Heart left ventricle (tissue), 16 donors: ENCODE results near the gene SDHAF4. TPM values are rescaled to one million over a fixed set of nuclear protein-coding genes. Genes with fewer than 3 reads are reported as not detected.

Experiments used
- ATAC-seq, 4 donors: fragments of 200-7000 bp; cut with Tn5 transposase; one replicate each; pipeline ENCODE4 v1.9.1; 2020 to 2022; ENCODE audit warnings: moderate library complexity in 4 of 4, mild to moderate bottlenecking in 3 of 4, moderate number of reproducible peaks in 1 of 4
- DNase-seq, 5 donors: peaks; one replicate each; pipeline ENCODE4 v3.0.0-alpha.2; 2020
- H3K27ac ChIP-seq, 12 donors: fragments of 200-600 bp; sonication (generic) in 4 of 12; one replicate each; pipeline versions ENCODE4 v1.5.0 to v1.8.0; 2016 to 2022; ENCODE audit warnings: mild to moderate bottlenecking in 2 of 12
- H3K27me3 ChIP-seq, 9 donors: fragments of 200-600 bp; sonication (generic) in 2 of 9; one replicate each; pipeline versions ENCODE4 v1.5.1 to v1.8.0; 2016 to 2022; ENCODE audit warnings: mild to moderate bottlenecking in 3 of 9
- H3K36me3 ChIP-seq, 9 donors: fragments of 200-600 bp; sonication (generic) in 2 of 9; one replicate each; pipeline versions ENCODE4 v1.5.0 to v1.8.0; 2018 to 2022; ENCODE audit warnings: mild to moderate bottlenecking in 2 of 9
- H3K4me1 ChIP-seq, 12 donors: fragments of 200-600 bp; sonication (generic) in 4 of 12; one replicate each; pipeline versions ENCODE4 v1.5.0 to v1.8.0; 2016 to 2022; ENCODE audit warnings: mild to moderate bottlenecking in 3 of 12
- H3K4me3 ChIP-seq, 12 donors: fragments of 200-600 bp; sonication (generic) in 4 of 12; one replicate each; pipeline versions ENCODE4 v1.5.0 to v1.8.0; 2017 to 2022; ENCODE audit warnings: mild to moderate bottlenecking in 9 of 12, moderate library complexity in 4 of 12
- H3K9me3 ChIP-seq, 12 donors: fragments of 200-600 bp; sonication (generic) in 4 of 12; one replicate each; pipeline versions ENCODE4 v1.5.0 to v1.8.0; 2016 to 2022; ENCODE audit warnings: mild to moderate bottlenecking in 1 of 12
- POLR2A ChIP-seq, 2 donors: fragments of 450-650 bp; IDR thresholded peaks; one replicate each; pipeline ENCODE4 v1.6.1; 2017; ENCODE audit warnings: antibody characterized with exemption in 2 of 2, mild to moderate bottlenecking in 2 of 2, moderate library complexity in 2 of 2
- WGBS, 4 donors: extraction: QIAGEN DNeasy Blood & Tissue Kit in 2 of 4; methylation state at CpG; one replicate each; pipeline versions ENCODE4 v1.1.5 to v1.1.7; 2013 to 2018; 5-methylcytosine and 5-hydroxymethylcytosine counted together
- intact Hi-C, 10 donors: fragments of 100-400 bp; cut with DNase I; formaldehyde crosslinking; loops; one replicate each; pipeline versions ENCODE4 v1.11.1 to v1.14.2; 2022
- long read RNA-seq, 3 donors: library from polyadenylated mRNA; unstranded; transcript quantifications; one replicate each; pipeline ENCODE4 v2.0.0, GENCODE V29; 2020 to 2021
- polyA plus RNA-seq, 2 donors: library from polyadenylated mRNA; stranded (reverse); fragments of 200-250 nt; gene quantifications; one replicate each; pipeline ENCODE4 v1.2.3, GENCODE V29; 2013
- total RNA-seq, 9 donors: library from RNA; depleted of rRNA in 2 of 9; stranded (reverse); fragments of >200 nt in 2 of 9; fragmentation: NEBNext Ultra II Directional in 3 of 9; extraction: Animal tissue kit (Norgen Biotek cat#: 25700) in 3 of 9; gene quantifications; one replicate each; pipeline versions ENCODE4 v1.1.0 to v1.2.4, GENCODE V29; 2016 to 2023
- TF ChIP-seq, protein P1 (sequence below), 12 donors: fragments of 200-600 bp; sonication (generic) in 4 of 12; IDR thresholded peaks; one replicate each; pipeline versions ENCODE4 v1.5.0 to v1.8.0; 2018 to 2022; ENCODE audit warnings: antibody characterized with exemption in 12 of 12, mild to moderate bottlenecking in 5 of 12
- donor health status: ischemic (EF 13 %, LVEDD 7.1; RV severe dilation, severe dysfunction).
- donor health status: healthy with polysubstance abuse.
- donor health status: DM: no; HTN: yes; CAD: no.
- donor health status: DM: no; HTN: no; CAD: no.
- donor health status: ischemic (EF 25% LVEDD 6.9; RV normal size, moderate dysfunction).
- donor health status: ischemic (EF 25% LVEDD 5.7; RV mildly dilated, moderate dysfunction).
- donor health status: healthy.
- donor health status: DM: yes; HTN: yes; CAD: no.
- donor health status: ischemic (EF 35%, LVEDD 5.7; RV mildly dilated, moderate dysfunction).
- donor health status: nonischemic (EF 11% LVEDD 7.7; RV severe dilation, severe dysfunction).
- donor health status: DM: yes; HTN: yes; CAD: no.
- donor health status: PGD.
- donor health status: ischemic (EF 29% LVEDD 5.4; RV normal size, mild dysfunction).
- donor health status: nonischemic (EF 23%, LVEDD 6.1; RV moderate dilation, normal function).

The SDHAF4 gene
- total RNA-seq (10 to 100 TPM in 8 of 9 donors, 1 to 10 TPM in 1; 8.8 to 21.3 (median 14.3) TPM), polyA plus RNA-seq (10 to 100 TPM in 1 of 2 donors, 1 to 10 TPM in 1; 7.4 to 32.5 TPM)
- long read RNA-seq, donor 1, transcript SDHAF4-201 (3 exons, 1,196 nt) = major isoform, 11 of 14 reads
- long read RNA-seq, donor 1, partial matches to known transcripts = 1 of 14 reads
- long read RNA-seq, donor 1, other reads (novel, unspliced or antisense) = 2 of 14 reads
- long read RNA-seq, donor 2, transcript SDHAF4-201 (3 exons, 1,196 nt) = major isoform, 14 of 15 reads
- long read RNA-seq, donor 2, partial matches to known transcripts = 0 of 15 reads
- long read RNA-seq, donor 2, other reads (novel, unspliced or antisense) = 1 of 15 reads
- long read RNA-seq, donor 3, transcript SDHAF4-201 (3 exons, 1,196 nt) = major isoform, 6 of 9 reads
- long read RNA-seq, donor 3, partial matches to known transcripts = 1 of 9 reads
- long read RNA-seq, donor 3, other reads (novel, unspliced or antisense) = 2 of 9 reads

DNA sequence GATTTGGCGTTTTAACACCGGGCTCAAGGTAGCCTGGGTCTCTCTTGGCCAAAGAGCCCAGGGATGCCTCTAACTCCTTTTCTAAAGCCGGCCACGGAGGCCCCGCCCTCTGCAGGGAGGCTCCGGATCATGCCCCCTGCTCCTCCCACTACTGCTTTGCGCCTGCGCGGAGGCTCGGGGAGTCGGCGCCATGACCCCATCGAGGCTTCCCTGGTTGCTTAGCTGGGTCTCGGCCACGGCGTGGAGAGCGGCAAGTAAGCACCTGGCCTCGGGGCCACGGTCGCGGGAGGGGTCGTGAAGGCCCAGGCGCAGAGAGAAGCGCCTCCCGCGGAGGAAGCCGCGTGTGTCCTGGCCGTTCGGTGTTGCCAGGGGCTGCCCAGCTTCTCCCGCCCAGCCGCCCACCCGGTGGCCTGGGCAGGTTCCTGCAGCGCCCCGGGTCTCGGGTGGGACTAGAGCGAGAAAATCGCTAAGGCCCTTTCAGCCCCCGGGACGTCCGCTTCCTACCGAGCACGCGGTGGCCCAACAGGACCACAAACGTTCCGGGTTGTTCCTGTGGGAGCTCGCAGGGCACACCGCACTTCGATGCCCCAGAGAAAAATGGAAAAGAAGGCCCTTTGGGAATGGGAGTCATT is at the start of gene SDHAF4:
Gene SDHAF4 (plus strand): TSS at position 180 of the 632 bp plus-strand sequence. CDS start 11 bp downstream, at position 191.
- WGBS, 4 donors = 0 to 1% (median 0%) methylated on average over 43 to 49 of the region's 49 CpGs
- peak within 1 kb of the TSS; percentile 53 to 96 (median 86) for H3K27ac ChIP-seq
- ATAC-seq (peak; percentile 100), DNase-seq (peak; percentile 92 to 97 (median 96))
- H3K27me3 ChIP-seq = no peaks in the 10 kb centered on the region
- TF ChIP-seq, protein P1, sequence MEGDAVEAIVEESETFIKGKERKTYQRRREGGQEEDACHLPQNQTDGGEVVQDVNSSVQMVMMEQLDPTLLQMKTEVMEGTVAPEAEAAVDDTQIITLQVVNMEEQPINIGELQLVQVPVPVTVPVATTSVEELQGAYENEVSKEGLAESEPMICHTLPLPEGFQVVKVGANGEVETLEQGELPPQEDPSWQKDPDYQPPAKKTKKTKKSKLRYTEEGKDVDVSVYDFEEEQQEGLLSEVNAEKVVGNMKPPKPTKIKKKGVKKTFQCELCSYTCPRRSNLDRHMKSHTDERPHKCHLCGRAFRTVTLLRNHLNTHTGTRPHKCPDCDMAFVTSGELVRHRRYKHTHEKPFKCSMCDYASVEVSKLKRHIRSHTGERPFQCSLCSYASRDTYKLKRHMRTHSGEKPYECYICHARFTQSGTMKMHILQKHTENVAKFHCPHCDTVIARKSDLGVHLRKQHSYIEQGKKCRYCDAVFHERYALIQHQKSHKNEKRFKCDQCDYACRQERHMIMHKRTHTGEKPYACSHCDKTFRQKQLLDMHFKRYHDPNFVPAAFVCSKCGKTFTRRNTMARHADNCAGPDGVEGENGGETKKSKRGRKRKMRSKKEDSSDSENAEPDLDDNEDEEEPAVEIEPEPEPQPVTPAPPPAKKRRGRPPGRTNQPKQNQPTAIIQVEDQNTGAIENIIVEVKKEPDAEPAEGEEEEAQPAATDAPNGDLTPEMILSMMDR (IDR thresholded peaks at IDR 0.05) = peak in 2 of 12 donors; percentile 24 to 26
- peak in 1 of 2 donors; percentile 84 for TF ChIP-seq POLR2A (IDR thresholded peaks at IDR 0.05)
- H3K4me3 ChIP-seq = peak within 1 kb of the TSS; percentile 74 to 98 (median 79)
- H3K36me3 ChIP-seq = peaks cover 0 to 6% (median 0%) of the 10 kb centered on the region in 9 donors
- H3K9me3 ChIP-seq = peaks cover 0 to 5% (median 0%) of the 10 kb centered on the region in 12 donors
- intact Hi-C loops = loop anchor here in 9 of 10 donors (1.0 to 10.0 kb wide), 8 partner anchors 98 to 318 kb away; partner anchors contain the start of gene SMAP1 (in 5 of the 9)
- peaks cover 0 to 15% (median 5%) of the 10 kb centered on the region in 12 donors for H3K4me1 ChIP-seq

DNA sequence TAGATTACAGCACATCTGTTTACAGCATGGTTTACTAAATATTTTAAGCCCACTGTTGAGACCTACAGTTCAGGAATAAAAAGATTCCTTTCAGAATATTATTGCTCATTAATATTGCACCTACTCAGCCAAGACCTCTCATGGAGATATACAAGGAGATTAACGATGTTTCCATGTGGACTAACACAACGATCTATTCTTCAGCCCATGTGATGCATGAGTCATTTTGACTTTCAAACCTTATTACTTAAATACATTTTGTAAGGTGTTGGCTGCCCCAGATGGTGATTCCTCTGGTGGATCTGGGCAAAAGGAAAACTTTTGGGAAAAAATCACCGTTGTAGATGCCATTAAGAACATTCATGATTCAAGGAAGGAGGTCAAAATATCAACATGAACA is 48.0 kb upstream of the SDHAF4 start:
- Histone ChIP-seq H3K36me3 (peaks cover 0 to 18% (median 0%) of the 10 kb centered on the region in 9 donors), H3K27me3 (no peaks in the 10 kb centered on the region), H3K4me3 (no peak overlapping the region), H3K4me1 (no peaks in the 10 kb centered on the region), H3K9me3 (no peaks in the 10 kb centered on the region), H3K27ac (no peak overlapping the region)
- TF ChIP-seq, protein P1 (IDR thresholded peaks at IDR 0.05) = no peak
- TF ChIP-seq POLR2A (IDR thresholded peaks at IDR 0.05) = no peak
- ATAC-seq = no peak
- no peak for DNase-seq
- intact Hi-C loops = no loop called here
- 80 to 90% (median 83%) methylated on average over 3 of the region's 3 CpGs for WGBS, 4 donors

DNA sequence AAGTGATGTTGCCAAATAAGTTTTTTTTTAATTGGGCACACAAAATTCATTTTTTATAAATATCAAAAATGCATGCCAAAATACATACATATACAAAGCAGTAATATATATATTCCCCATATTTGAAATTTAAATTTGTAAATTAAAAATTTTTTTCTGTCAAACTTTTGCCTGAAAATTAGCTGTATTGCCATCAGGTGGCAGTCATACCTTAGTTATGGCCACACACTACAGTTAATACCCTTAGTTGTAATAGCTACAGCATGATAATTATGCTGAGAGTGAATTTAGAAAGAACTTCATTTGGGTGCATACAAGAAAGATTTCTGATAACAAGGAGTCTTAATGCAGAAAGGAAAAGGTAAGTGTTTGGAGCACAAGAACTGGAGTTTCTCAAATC is 46.2 kb upstream of the SDHAF4 start:
- Histone ChIP-seq H3K27ac (no peak overlapping the region), H3K27me3 (no peaks in the 10 kb centered on the region), H3K36me3 (peaks cover 0 to 29% (median 8%) of the 10 kb centered on the region in 9 donors), H3K4me1 (no peaks in the 10 kb centered on the region), H3K9me3 (no peaks in the 10 kb centered on the region), H3K4me3 (no peak overlapping the region)
- TF ChIP-seq POLR2A (IDR thresholded peaks at IDR 0.05) = no peak
- TF ChIP-seq, protein P1 (IDR thresholded peaks at IDR 0.05) = peak in 7 of 12 donors; percentile 12 to 34 (median 25)
- no peak for DNase-seq
- intact Hi-C loops = no loop called here
- no peak for ATAC-seq

DNA sequence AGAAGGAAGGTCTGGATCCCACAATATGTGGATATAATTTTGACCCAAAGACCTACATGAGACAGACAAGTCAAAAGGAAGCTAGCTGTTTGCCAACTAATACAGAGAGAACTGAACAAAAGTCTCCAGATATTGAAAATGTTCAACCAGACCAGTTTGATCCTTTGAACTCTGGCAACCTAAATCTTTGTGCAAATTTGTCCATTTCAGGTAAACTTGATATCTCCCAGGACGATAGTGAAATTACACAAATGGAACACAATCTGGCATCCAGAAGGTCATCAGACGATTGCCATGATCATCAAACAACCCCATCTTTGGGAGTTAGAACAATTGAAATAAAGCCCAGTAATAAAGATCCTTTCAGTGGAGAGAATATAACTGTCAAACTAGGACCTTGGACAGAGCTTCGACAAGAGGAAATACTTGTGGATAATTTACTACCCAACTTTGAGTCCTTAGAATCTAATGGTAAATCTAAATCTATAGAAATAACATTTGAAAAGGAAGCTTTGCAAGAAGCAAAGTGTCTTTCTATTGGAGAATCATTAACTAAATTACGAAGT is 41.9 kb upstream of the SDHAF4 start:
- TF ChIP-seq POLR2A (IDR thresholded peaks at IDR 0.05) = no peak
- TF ChIP-seq, protein P1 (IDR thresholded peaks at IDR 0.05) = no peak
- no peak overlapping the region for H3K4me3 ChIP-seq
- H3K27ac ChIP-seq = no peak overlapping the region
- H3K36me3 ChIP-seq = peaks cover 0 to 62% (median 10%) of the 10 kb centered on the region in 9 donors
- H3K9me3 ChIP-seq = no peaks in the 10 kb centered on the region
- DNase-seq (no peak), ATAC-seq (no peak)
- H3K4me1 ChIP-seq = no peaks in the 10 kb centered on the region
- intact Hi-C loops = no loop called here
- no peaks in the 10 kb centered on the region for H3K27me3 ChIP-seq
- WGBS, 4 donors = 94 to 95% (median 95%) methylated on average over 4 of the region's 4 CpGs
